Astrocyte (in vitro differentiated cells and primary cell): ENCODE measurements around the gene KIF26B. TPM values are rescaled to one million over a fixed set of nuclear protein-coding genes. Genes with fewer than 3 reads are reported as not detected.

ENCODE experiments used
- DNase-seq: peaks from one replicate; pipeline ENCODE4 v3.0.0-alpha.2; 2010; ENCODE audit warnings: low read depth
- FAIRE-seq: peaks from 2 replicates; lab custom pipeline; 2011; peaks lifted over from hg19 to GRCh38; lab: Jason Lieb, UNC
- H2AFZ ChIP-seq: 2 replicates; pipeline ENCODE4 v1.6.0; 2012; ENCODE audit warnings: low read depth, low read length, inconsistent platforms
- H3K27ac ChIP-seq: 2 replicates; pipeline ENCODE4 v1.5.1; 2011; ENCODE audit warnings: low read depth, low read length, inconsistent platforms
- H3K27me3 ChIP-seq: 2 replicates; pipeline ENCODE4 v1.6.0; 2011; ENCODE audit warnings: low read length, inconsistent platforms; ENCODE audit not compliant: insufficient read depth
- H3K36me3 ChIP-seq: 2 replicates; pipeline ENCODE4 v1.5.1; 2011; ENCODE audit warnings: low read length, inconsistent platforms; ENCODE audit not compliant: insufficient read depth
- H3K4me1 ChIP-seq: 2 replicates; pipeline ENCODE4 v1.5.1; 2011; ENCODE audit warnings: low read length, inconsistent platforms; ENCODE audit not compliant: insufficient read depth
- H3K4me2 ChIP-seq: 2 replicates; pipeline ENCODE4 v1.6.0; 2012; ENCODE audit warnings: low read length, inconsistent platforms
- H3K4me3 ChIP-seq: 2 replicates; pipeline ENCODE4 v1.5.1; 2011; ENCODE audit warnings: low read depth, mild to moderate bottlenecking, low read length, inconsistent platforms; ENCODE audit not compliant: insufficient read depth
- H3K79me2 ChIP-seq: 2 replicates; pipeline ENCODE4 v1.6.0; 2012; ENCODE audit warnings: mild to moderate bottlenecking, low read length, inconsistent platforms; ENCODE audit not compliant: insufficient read depth
- H3K9ac ChIP-seq: 2 replicates; pipeline ENCODE4 v1.6.0; 2012; ENCODE audit warnings: mild to moderate bottlenecking, low read length, inconsistent platforms
- H3K9me3 ChIP-seq: 2 replicates; pipeline ENCODE4 v1.5.1; 2012; ENCODE audit warnings: low read depth, mild to moderate bottlenecking, low read length, inconsistent platforms; ENCODE audit not compliant: insufficient read depth
- H4K20me1 ChIP-seq: 2 replicates; pipeline ENCODE4 v1.6.0; 2012; ENCODE audit warnings: low read length, inconsistent platforms; ENCODE audit not compliant: insufficient read depth
- H3K27ac Mint-ChIP-seq: one replicate; pipeline ENCODE4 v1.8.0; 2021; ENCODE audit warnings: mild to moderate bottlenecking, mixed read lengths; ENCODE audit not compliant: unreplicated experiment
- H3K27me3 Mint-ChIP-seq: one replicate; pipeline ENCODE4 v1.8.0; 2021; ENCODE audit warnings: low read depth, mixed read lengths; ENCODE audit not compliant: unreplicated experiment
- H3K36me3 Mint-ChIP-seq: one replicate; pipeline ENCODE4 v1.8.0; 2021; ENCODE audit warnings: low read depth, mixed read lengths; ENCODE audit not compliant: unreplicated experiment
- H3K4me1 Mint-ChIP-seq: one replicate; pipeline ENCODE4 v1.8.0; 2021; ENCODE audit warnings: low read depth, mixed read lengths; ENCODE audit not compliant: unreplicated experiment
- H3K4me3 Mint-ChIP-seq: one replicate; pipeline ENCODE4 v1.8.0; 2021; ENCODE audit warnings: mild to moderate bottlenecking, moderate library complexity, mixed read lengths; ENCODE audit not compliant: unreplicated experiment
- H3K9me3 Mint-ChIP-seq: one replicate; pipeline ENCODE4 v1.8.0; 2021; ENCODE audit warnings: mild to moderate bottlenecking, mixed read lengths; ENCODE audit not compliant: unreplicated experiment
- EZH2 ChIP-seq: IDR thresholded peaks from 2 replicates; pipeline ENCODE4 v1.6.1; 2012; ENCODE audit warnings: mild to moderate bottlenecking, low read length, inconsistent platforms; ENCODE audit not compliant: insufficient read depth
- total RNA-seq: library from RNA; stranded (reverse); gene quantifications from 2 replicates; pipeline ENCODE4 v1.2.1, GENCODE V29; 2021
- TF ChIP-seq, protein P1 (sequence below): IDR thresholded peaks from 2 replicates; pipeline ENCODE4 v1.5.1; 2011; ENCODE audit warnings: low read depth, mild to moderate bottlenecking, inconsistent platforms, low read length, moderate library complexity; ENCODE audit not compliant: insufficient read depth

Gene KIF26B
- total RNA-seq, 1 donor from 2014 or later = 6.8 TPM

DNA sequence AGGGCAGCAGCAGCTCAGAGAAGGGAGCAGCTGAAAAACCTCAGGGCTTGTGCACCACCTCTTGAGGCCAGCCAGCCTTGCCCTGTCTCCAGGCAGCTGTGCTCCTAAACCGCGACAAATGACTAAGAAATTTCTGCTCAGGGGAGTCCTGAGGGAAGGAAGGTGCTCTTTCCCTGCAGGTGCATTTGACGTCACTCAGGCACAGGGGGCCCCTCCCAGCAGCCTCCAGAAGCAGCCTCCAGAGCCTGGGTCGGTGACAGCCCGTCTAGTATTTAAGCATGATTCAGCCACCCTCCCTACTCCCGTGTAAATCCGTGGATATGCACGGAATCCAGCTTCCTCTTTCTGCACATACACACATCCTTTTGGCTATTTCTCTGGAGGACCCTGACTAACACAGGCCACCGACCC is 560.5 kb downstream of the KIF26B start:
- Mint-ChIP-seq H3K4me3 (no peak overlapping the region), H3K4me1 (peaks cover 19% of the 10 kb centered on the region), H3K27me3 (no peaks in the 10 kb centered on the region), H3K36me3 (peaks cover 7% of the 10 kb centered on the region), H3K9me3 (peaks cover 2% of the 10 kb centered on the region), H3K27ac (no peak overlapping the region)
- Histone ChIP-seq H3K9me3 (no peaks in the 10 kb centered on the region), H3K27ac (peak overlapping the region; percentile 47), H3K4me1 (peaks cover 18% of the 10 kb centered on the region), H2AFZ (no peak overlapping the region), H3K4me3 (no peak overlapping the region), H3K4me2 (peak overlapping the region; percentile 57), H3K36me3 (no peaks in the 10 kb centered on the region), H4K20me1 (no peaks in the 10 kb centered on the region), H3K79me2 (no peaks in the 10 kb centered on the region), H3K27me3 (no peaks in the 10 kb centered on the region), H3K9ac (no peak overlapping the region)
- TF ChIP-seq, protein P1, sequence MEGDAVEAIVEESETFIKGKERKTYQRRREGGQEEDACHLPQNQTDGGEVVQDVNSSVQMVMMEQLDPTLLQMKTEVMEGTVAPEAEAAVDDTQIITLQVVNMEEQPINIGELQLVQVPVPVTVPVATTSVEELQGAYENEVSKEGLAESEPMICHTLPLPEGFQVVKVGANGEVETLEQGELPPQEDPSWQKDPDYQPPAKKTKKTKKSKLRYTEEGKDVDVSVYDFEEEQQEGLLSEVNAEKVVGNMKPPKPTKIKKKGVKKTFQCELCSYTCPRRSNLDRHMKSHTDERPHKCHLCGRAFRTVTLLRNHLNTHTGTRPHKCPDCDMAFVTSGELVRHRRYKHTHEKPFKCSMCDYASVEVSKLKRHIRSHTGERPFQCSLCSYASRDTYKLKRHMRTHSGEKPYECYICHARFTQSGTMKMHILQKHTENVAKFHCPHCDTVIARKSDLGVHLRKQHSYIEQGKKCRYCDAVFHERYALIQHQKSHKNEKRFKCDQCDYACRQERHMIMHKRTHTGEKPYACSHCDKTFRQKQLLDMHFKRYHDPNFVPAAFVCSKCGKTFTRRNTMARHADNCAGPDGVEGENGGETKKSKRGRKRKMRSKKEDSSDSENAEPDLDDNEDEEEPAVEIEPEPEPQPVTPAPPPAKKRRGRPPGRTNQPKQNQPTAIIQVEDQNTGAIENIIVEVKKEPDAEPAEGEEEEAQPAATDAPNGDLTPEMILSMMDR = no peak
- TF ChIP-seq EZH2 = no peak
- FAIRE-seq = no peak
- DNase-seq = peak; percentile 65

- Histone ChIP-seq H3K4me2 (peak overlapping the region; percentile 57), H3K4me1 (peaks cover 18% of the 10 kb centered on the region), H3K36me3 (no peaks in the 10 kb centered on the region), H3K79me2 (no peaks in the 10 kb centered on the region), H3K27me3 (no peaks in the 10 kb centered on the region), H4K20me1 (no peaks in the 10 kb centered on the region), H3K9me3 (no peaks in the 10 kb centered on the region), H2AFZ (no peak overlapping the region), H3K4me3 (no peak overlapping the region), H3K27ac (peak overlapping the region; percentile 47), H3K9ac (no peak overlapping the region)
- Mint-ChIP-seq H3K4me1 (peaks cover 19% of the 10 kb centered on the region), H3K27me3 (no peaks in the 10 kb centered on the region), H3K4me3 (no peak overlapping the region), H3K36me3 (peaks cover 6% of the 10 kb centered on the region), H3K9me3 (peaks cover 2% of the 10 kb centered on the region), H3K27ac (no peak overlapping the region)
- TF ChIP-seq EZH2 = no peak
- TF ChIP-seq, protein P1 = no peak
- FAIRE-seq = peak; percentile 92
- DNase-seq = peak; percentile 98
These were observed 561.2 kb downstream of the KIF26B start for GRCh38 chr1:245715970-245716369.

DNA sequence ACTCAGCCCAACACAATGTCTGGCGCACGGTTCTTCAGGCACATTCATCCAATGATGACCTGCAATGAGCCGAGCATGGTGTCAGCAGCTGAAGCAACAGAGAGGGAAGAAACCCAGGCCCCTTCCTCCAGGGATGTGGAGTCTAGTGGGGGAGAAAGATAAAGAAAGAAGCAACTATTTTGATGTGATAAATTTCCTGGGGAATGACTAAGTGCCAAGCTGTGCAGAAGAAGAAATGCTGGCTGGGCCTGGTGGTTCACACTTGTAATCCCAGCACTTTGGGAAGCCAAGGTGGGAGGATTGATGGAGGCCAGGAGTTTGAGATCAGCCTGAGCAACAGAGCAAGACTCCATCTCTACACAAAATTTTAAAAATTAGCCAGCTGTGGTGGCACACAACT is 561.8 kb downstream of the KIF26B start:
- DNase-seq (peak; percentile 18), FAIRE-seq (no peak)
- Histone ChIP-seq H3K4me2 (peak overlapping the region; percentile 57), H3K27me3 (no peaks in the 10 kb centered on the region), H3K36me3 (no peaks in the 10 kb centered on the region), H3K79me2 (no peaks in the 10 kb centered on the region), H2AFZ (no peak overlapping the region), H3K9ac (peak overlapping the region; percentile 14), H3K27ac (peak overlapping the region; percentile 47), H3K4me1 (peaks cover 18% of the 10 kb centered on the region), H4K20me1 (no peaks in the 10 kb centered on the region), H3K4me3 (no peak overlapping the region), H3K9me3 (no peaks in the 10 kb centered on the region)
- H3K36me3 Mint-ChIP-seq = peaks cover 4% of the 10 kb centered on the region
- peaks cover 2% of the 10 kb centered on the region for H3K9me3 Mint-ChIP-seq
- H3K4me3 Mint-ChIP-seq = no peak overlapping the region
- TF ChIP-seq, protein P1 = no peak
- TF ChIP-seq EZH2 = no peak
- no peak overlapping the region for H3K27ac Mint-ChIP-seq
- H3K27me3 Mint-ChIP-seq = no peaks in the 10 kb centered on the region
- peaks cover 19% of the 10 kb centered on the region for H3K4me1 Mint-ChIP-seq
